BE2C (cell line): Measurements from ENCODE around the gene ZNF609.

Experiments
- DNase-seq: peaks from one replicate; pipeline ENCODE4 v3.0.0-alpha.2; 2020
- H3K27me3 ChIP-seq: fragments of 250-450 bp; sonication (Bioruptor Pico); 2 replicates; pipeline ENCODE4 v1.5.1; 2020; ENCODE audit warnings: mild to moderate bottlenecking
- H3K36me3 ChIP-seq: fragments of 250-450 bp; sonication (Bioruptor Pico); 2 replicates; pipeline ENCODE4 v1.5.1; 2020; ENCODE audit warnings: mild to moderate bottlenecking
- H3K4me1 ChIP-seq: fragments of 250-450 bp; sonication (Bioruptor Pico); 2 replicates; pipeline ENCODE4 v1.5.1; 2020
- H3K4me3 ChIP-seq: 2 replicates; pipeline ENCODE4 v1.5.1; 2011; ENCODE audit warnings: low read depth, low read length
- H3K9me3 ChIP-seq: fragments of 250-450 bp; sonication (Bioruptor Pico); 2 replicates; pipeline ENCODE4 v1.5.1; 2020
- TF ChIP-seq, protein P1 (sequence below): IDR thresholded peaks from 2 replicates; pipeline ENCODE4 v1.5.1; 2012; ENCODE audit warnings: mild to moderate bottlenecking, low read depth, low read length

Gene ZNF609

DNA sequence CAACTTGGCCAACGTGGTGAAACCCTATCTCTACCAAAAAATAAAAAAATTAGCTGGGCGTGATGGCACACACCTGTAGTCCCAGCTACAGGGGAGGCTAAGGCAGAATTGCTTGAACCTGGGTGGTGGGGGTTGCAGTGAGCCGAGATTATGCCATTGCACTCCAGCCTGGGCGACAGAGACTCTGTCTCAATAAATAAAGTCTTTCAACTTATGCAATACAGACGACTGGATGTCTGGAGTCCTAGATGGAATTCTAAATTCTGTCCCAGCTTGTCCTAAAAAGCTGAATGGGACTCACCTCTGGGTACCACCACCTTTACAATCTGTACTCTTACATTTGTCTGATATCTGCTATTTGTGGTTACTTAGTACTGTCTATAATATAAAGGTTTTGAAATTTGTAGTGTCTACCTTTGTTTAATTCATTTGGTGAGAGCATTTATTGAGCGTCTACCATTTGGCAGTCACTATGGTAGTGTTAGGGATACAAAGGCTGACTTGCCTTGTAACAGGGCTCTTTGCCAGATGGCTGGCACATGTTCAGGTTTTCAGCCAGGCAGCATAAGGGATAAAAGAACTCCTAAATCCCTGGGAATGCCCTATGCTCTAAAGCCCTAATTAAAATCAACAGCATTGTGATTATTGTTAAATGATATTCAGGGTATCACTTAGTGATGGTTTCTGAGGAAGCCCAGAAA lies 7.2 kb upstream of the ZNF609 start:
- TF ChIP-seq, protein P1, sequence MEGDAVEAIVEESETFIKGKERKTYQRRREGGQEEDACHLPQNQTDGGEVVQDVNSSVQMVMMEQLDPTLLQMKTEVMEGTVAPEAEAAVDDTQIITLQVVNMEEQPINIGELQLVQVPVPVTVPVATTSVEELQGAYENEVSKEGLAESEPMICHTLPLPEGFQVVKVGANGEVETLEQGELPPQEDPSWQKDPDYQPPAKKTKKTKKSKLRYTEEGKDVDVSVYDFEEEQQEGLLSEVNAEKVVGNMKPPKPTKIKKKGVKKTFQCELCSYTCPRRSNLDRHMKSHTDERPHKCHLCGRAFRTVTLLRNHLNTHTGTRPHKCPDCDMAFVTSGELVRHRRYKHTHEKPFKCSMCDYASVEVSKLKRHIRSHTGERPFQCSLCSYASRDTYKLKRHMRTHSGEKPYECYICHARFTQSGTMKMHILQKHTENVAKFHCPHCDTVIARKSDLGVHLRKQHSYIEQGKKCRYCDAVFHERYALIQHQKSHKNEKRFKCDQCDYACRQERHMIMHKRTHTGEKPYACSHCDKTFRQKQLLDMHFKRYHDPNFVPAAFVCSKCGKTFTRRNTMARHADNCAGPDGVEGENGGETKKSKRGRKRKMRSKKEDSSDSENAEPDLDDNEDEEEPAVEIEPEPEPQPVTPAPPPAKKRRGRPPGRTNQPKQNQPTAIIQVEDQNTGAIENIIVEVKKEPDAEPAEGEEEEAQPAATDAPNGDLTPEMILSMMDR = no peak
- H3K36me3 ChIP-seq = no peaks in the 10 kb centered on the region
- H3K27me3 ChIP-seq = no peaks in the 10 kb centered on the region
- no peak for DNase-seq
- no peak overlapping the region for H3K4me3 ChIP-seq
- no peaks in the 10 kb centered on the region for H3K9me3 ChIP-seq
- H3K4me1 ChIP-seq = no peaks in the 10 kb centered on the region

DNA sequence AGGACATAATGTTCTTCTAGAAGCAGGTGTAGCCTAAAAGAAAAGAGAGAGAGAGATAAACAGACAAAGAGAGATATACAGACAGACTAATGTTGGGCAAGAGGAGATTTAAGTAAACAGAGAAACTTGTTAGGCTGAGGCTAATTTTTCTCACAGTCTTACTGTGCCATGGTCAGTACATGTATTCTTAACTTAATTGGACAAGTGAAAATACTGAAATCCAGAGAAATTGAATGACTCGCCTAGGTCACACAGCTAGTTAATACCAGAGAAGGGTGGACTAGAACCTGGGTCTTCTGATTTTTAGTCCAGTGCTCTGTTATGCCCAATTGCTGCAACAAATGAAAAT lies 6.7 kb upstream of the ZNF609 start:
- H3K4me1 ChIP-seq = no peaks in the 10 kb centered on the region
- DNase-seq = no peak
- H3K9me3 ChIP-seq = no peaks in the 10 kb centered on the region
- no peak overlapping the region for H3K4me3 ChIP-seq
- no peaks in the 10 kb centered on the region for H3K36me3 ChIP-seq
- TF ChIP-seq, protein P1 = no peak
- no peaks in the 10 kb centered on the region for H3K27me3 ChIP-seq

GRCh38 chr15:64454282-64454681 lies 6.1 kb upstream of the ZNF609 start:
- no peaks in the 10 kb centered on the region for H3K9me3 ChIP-seq
- no peaks in the 10 kb centered on the region for H3K36me3 ChIP-seq
- H3K4me3 ChIP-seq = no peak overlapping the region
- H3K4me1 ChIP-seq = no peaks in the 10 kb centered on the region; the same call in 1 of the 2 replicates
- TF ChIP-seq, protein P1 = no peak
- DNase-seq = no peak
- no peaks in the 10 kb centered on the region for H3K27me3 ChIP-seq

DNA sequence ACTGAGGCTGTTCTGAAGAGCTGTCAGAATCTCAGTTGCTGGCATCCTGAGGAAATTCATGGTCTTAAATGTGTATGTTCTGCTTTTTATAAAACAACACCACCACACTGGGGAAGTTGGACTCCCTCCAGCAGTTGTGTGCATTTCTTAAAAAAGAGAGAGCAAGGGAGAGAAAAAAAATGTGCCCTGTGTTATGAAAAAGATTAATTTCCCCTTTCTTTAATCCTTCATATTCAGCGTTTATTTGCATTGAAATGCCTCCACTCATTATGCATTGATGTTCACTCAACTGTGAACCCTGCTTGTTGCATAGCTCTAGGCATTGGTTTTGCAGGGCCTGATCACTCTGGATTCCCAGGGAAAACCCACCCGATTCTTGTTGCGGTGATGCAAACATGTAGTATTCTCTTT lies 4.4 kb upstream of the ZNF609 start:
- H3K4me3 ChIP-seq = no peak overlapping the region
- no peaks in the 10 kb centered on the region for H3K9me3 ChIP-seq
- no peaks in the 10 kb centered on the region; the same call in 1 of the 2 replicates for H3K4me1 ChIP-seq

GRCh38 chr15:64456634-64457108 lies 3.7 kb upstream of the ZNF609 start:
- H3K27me3 ChIP-seq = no peaks in the 10 kb centered on the region
- H3K4me3 ChIP-seq = no peak overlapping the region
- no peaks in the 10 kb centered on the region for H3K9me3 ChIP-seq
- no peak for DNase-seq
- TF ChIP-seq, protein P1 = no peak
- no peaks in the 10 kb centered on the region; the same call in 1 of the 2 replicates for H3K4me1 ChIP-seq
- no peaks in the 10 kb centered on the region for H3K36me3 ChIP-seq

More for the DNA sequence above, 4.4 kb upstream of the ZNF609 start:
- no peaks in the 10 kb centered on the region for H3K36me3 ChIP-seq
- DNase-seq = no peak
- TF ChIP-seq, protein P1 = no peak
- no peaks in the 10 kb centered on the region for H3K27me3 ChIP-seq

- no peak for DNase-seq
Observed at GRCh38 chr15:64459066-64459781, 1.2 kb upstream of the ZNF609 start.

More at GRCh38 chr15:64459066-64459781, 1.2 kb upstream of the ZNF609 start:
- H3K27me3 ChIP-seq = no peaks in the 10 kb centered on the region
- H3K4me1 ChIP-seq = no peaks in the 10 kb centered on the region; the same call in 1 of the 2 replicates
- no peak overlapping the region for H3K4me3 ChIP-seq
- TF ChIP-seq, protein P1 = no peak
- H3K9me3 ChIP-seq = no peaks in the 10 kb centered on the region
- no peaks in the 10 kb centered on the region for H3K36me3 ChIP-seq
